Lung (tissue), 12 donors: Measurements from ENCODE around the gene TFDP1. TPM values are rescaled to one million over a fixed set of nuclear protein-coding genes. Genes with fewer than 3 reads are reported as not detected.

Source experiments
- ATAC-seq: fragments of 200-7000 bp; cut with Tn5 transposase; one replicate; pipeline ENCODE4 v1.9.1; 2020; ENCODE audit warnings: moderate number of reproducible peaks; ENCODE audit not compliant: insufficient read depth, low FRiP score
- DNase-seq, 3 donors: peaks; one replicate each; pipeline ENCODE4 v3.0.0-alpha.2; 2013 to 2017
- H3K27ac ChIP-seq, 2 donors: one replicate each; pipeline ENCODE4 v1.5.1; 2013; ENCODE audit warnings: mild to moderate bottlenecking in 2 of 2, moderate library complexity in 2 of 2, control low read depth in 1 of 2, inconsistent platforms in 1 of 2, low read depth in 1 of 2, low read length in 1 of 2
- H3K27me3 ChIP-seq, 3 donors: one replicate each; pipeline ENCODE4 v1.5.1; 2013; ENCODE audit warnings: low read length in 2 of 3; ENCODE audit not compliant: control insufficient read depth in 3 of 3, insufficient read depth in 3 of 3
- H3K36me3 ChIP-seq, 4 donors: one replicate each; pipeline ENCODE4 v1.5.1; 2013; ENCODE audit warnings: low read length in 4 of 4, mild to moderate bottlenecking in 1 of 4, moderate library complexity in 1 of 4; ENCODE audit not compliant: control insufficient read depth in 4 of 4, insufficient read depth in 4 of 4
- H3K4me1 ChIP-seq, 5 donors: one replicate each; pipeline ENCODE4 v1.5.1; 2013; ENCODE audit warnings: low read length in 5 of 5, mild to moderate bottlenecking in 2 of 5, moderate library complexity in 1 of 5; ENCODE audit not compliant: control insufficient read depth in 5 of 5, insufficient read depth in 5 of 5
- H3K4me3 ChIP-seq: one replicate; pipeline ENCODE4 v1.5.1; 2013; ENCODE audit warnings: mild to moderate bottlenecking, control low read depth, moderate library complexity
- H3K9ac ChIP-seq, 2 donors: one replicate each; pipeline ENCODE4 v1.5.1; 2013; ENCODE audit warnings: low read length in 2 of 2, control low read depth in 1 of 2; ENCODE audit not compliant: insufficient read depth in 1 of 2
- H3K9me3 ChIP-seq, 4 donors: one replicate each; pipeline ENCODE4 v1.5.1; 2013; ENCODE audit warnings: low read length in 3 of 4, mild to moderate bottlenecking in 1 of 4, moderate library complexity in 1 of 4; ENCODE audit not compliant: control insufficient read depth in 4 of 4, insufficient read depth in 3 of 4
- WGBS, 2 donors: extraction: QIAGEN DNeasy Blood & Tissue Kit; methylation state at CpG; one replicate each; pipeline ENCODE4 v1.1.7; 2013; 5-methylcytosine and 5-hydroxymethylcytosine counted together
- polyA plus RNA-seq, 2 donors: library from polyadenylated mRNA; stranded (reverse); fragments of 200-250 nt; gene quantifications; one replicate each; pipeline ENCODE4 v1.2.1, GENCODE V29; 2013
- total RNA-seq, 2 donors: library from RNA; depleted of rRNA in 1 of 2; stranded (reverse); fragments of >200 nt in 1 of 2; gene quantifications; one replicate each; pipeline ENCODE4 v1.2.1, GENCODE V29; 2014 to 2021
- TF ChIP-seq, protein P1 (sequence below): IDR thresholded peaks from 2 replicates; pipeline ENCODE4 v1.5.1; 2012; ENCODE audit warnings: mild to moderate bottlenecking; ENCODE audit errors: control extremely low read depth, extremely low read depth
- donor health status: control.
- donor health status: control.
- donor health status: Bipolar disorder and iron deficiency.
- donor health status: healthy.
- donor health status: DM: yes; HTN: yes; CAD: no.

TFDP1 gene
- total and polyA plus RNA-seq, 4 donors, result 19.6 to 44.2 (median 40.3) TPM

DNA sequence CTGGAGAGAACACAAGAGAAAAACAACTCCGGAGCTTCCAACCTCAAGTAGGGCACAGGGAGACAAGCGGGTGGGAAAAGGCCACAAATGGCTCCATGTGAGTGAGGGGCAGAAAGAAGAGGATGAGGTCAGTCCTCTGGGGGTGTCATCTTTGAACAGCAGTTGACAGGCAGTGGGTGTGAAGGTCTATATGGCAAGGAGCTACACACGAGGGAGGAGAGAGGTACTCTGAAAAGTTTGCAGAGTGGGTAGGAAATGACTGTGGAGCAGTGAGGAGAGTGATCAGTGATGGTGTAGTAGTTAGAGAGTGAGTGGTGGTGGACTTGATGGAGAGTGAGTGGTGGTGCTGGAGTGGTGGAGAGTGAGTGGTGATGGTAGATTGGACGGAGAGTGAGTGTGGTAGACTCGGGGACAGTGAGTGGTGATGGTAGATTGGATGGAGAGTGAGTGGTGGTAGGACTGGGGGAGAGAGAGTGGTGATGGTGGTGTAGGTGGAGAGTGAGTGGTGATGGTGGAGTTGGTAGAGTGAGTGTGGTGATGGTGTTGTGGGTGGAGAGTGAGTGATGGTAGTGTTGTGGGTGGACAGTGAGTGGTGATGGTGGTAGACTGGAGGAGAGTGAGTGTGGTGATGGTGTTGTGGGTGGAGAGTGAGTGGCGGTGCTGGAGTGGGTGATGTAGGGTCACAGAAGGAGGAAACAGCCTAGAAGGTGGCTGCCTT is 4.0 kb downstream of the TFDP1 start:
- Histone ChIP-seq H3K27me3 (no peaks in the 10 kb centered on the region), H3K4me3 (no peak overlapping the region), H3K4me1 (peaks cover 0 to 7% (median 5%) of the 10 kb centered on the region in 5 donors), H3K9me3 (no peaks in the 10 kb centered on the region), H3K27ac (no peak overlapping the region), H3K36me3 (peaks cover 0 to 18% (median 14%) of the 10 kb centered on the region in 4 donors), H3K9ac (no peak overlapping the region)
- WGBS, 2 donors, result 91 to 94% methylated on average over 6 of the region's 6 CpGs
- ATAC-seq (no peak), DNase-seq (no peak)
- TF ChIP-seq, protein P1, sequence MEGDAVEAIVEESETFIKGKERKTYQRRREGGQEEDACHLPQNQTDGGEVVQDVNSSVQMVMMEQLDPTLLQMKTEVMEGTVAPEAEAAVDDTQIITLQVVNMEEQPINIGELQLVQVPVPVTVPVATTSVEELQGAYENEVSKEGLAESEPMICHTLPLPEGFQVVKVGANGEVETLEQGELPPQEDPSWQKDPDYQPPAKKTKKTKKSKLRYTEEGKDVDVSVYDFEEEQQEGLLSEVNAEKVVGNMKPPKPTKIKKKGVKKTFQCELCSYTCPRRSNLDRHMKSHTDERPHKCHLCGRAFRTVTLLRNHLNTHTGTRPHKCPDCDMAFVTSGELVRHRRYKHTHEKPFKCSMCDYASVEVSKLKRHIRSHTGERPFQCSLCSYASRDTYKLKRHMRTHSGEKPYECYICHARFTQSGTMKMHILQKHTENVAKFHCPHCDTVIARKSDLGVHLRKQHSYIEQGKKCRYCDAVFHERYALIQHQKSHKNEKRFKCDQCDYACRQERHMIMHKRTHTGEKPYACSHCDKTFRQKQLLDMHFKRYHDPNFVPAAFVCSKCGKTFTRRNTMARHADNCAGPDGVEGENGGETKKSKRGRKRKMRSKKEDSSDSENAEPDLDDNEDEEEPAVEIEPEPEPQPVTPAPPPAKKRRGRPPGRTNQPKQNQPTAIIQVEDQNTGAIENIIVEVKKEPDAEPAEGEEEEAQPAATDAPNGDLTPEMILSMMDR, result no peak

DNA sequence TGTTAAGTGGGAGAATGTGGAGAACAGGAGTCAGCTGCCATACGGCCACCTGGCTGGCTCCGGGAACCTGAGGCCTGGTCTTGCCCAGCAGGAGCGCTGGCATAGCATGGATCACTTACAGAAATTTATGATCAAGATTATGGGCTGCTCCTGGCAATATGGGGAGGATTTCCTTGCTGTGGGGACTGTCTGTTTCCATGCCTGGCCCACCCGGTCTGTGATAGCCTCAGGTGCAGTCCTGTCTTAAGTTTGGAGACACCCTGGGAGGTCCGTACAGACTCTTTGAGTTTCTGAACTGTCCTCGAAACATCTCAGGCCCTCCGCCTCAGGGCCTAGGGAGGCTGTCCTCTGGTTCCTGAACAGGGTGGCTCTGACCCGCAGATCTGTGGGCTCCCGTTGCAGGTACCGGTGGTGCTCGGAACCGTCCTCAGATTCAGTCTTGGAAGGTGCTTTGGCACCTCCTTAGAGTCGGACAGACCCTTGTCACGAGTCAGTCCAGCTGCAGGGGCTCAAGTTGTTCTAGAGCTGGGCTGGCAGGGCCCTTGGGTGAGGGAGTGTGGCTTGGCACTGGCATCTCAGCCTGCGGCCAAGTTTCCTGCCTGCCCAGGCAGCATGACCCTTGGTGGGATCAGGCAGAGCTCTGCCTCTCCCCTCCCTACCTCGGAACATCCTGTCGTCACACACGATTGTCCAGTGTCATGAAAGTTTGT is 4.9 kb downstream of the TFDP1 start:
- Histone ChIP-seq H3K9me3 (no peaks in the 10 kb centered on the region), H3K27me3 (no peaks in the 10 kb centered on the region), H3K36me3 (peaks cover 0 to 18% (median 14%) of the 10 kb centered on the region in 4 donors), H3K9ac (no peak overlapping the region), H3K4me1 (peaks cover 0 to 7% (median 5%) of the 10 kb centered on the region in 5 donors), H3K27ac (no peak overlapping the region), H3K4me3 (no peak overlapping the region)
- TF ChIP-seq, protein P1, result no peak
- ATAC-seq (no peak), DNase-seq (no peak)
- WGBS, 2 donors, result 89 to 94% methylated on average over 18 of the region's 18 CpGs

DNA sequence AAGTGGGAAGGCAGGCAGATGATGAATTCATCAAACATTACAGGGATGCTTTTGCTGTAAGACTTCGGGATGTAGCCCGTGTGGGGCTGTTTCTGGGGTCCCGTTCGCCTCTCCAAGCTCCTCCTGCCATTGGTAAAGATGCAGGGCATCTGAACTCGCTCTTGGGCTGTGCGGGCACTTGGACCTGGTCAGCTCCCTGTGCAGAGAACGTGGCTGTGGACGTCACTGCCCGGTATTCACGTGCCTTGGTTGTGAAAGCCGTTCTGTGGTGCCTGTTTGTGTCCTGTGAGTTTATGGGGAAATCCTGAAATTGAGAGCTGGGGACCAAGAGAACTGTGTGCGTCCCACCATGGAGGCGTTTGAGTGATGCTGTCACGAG is 5.4 kb downstream of the TFDP1 start:
- Histone ChIP-seq H3K4me3 (no peak overlapping the region), H3K36me3 (peaks cover 0 to 18% (median 14%) of the 10 kb centered on the region in 4 donors), H3K9ac (no peak overlapping the region), H3K27ac (no peak overlapping the region), H3K4me1 (peaks cover 0 to 7% (median 5%) of the 10 kb centered on the region in 5 donors), H3K9me3 (no peaks in the 10 kb centered on the region), H3K27me3 (no peaks in the 10 kb centered on the region)
- TF ChIP-seq, protein P1, result no peak
- ATAC-seq (no peak), DNase-seq (no peak)
- WGBS, 2 donors, result 91 to 92% methylated on average over 14 of the region's 14 CpGs
